GM23338 (cell line): ENCODE data around the gene HOXA2. TPM values are rescaled to one million over a fixed set of nuclear protein-coding genes. Genes with fewer than 3 reads are reported as not detected.

Experiments
- ATAC-seq: fragments of 200-7000 bp; cut with Tn5 transposase; 3 replicates; pipeline ENCODE4 v1.9.1; 2020
- DNase-seq: peaks from one replicate; pipeline ENCODE4 v3.0.0-alpha.2; 2015; ENCODE audit warnings: low spot score
- H2AFZ ChIP-seq: fragments of 200-600 bp; sonication (generic); 2 replicates; pipeline ENCODE4 v1.8.0; 2016; ENCODE audit warnings: antibody characterized with exemption, mild to moderate bottlenecking, moderate library complexity
- H3F3A ChIP-seq: fragments of 200-600 bp; sonication (generic); replicated peaks from 2 replicates; pipeline ENCODE4 v1.8.0; 2017; ENCODE audit warnings: antibody characterized with exemption, mixed run types, low read depth
- H3K27ac ChIP-seq: fragments of 200-600 bp; sonication (generic); 2 replicates; pipeline ENCODE4 v1.6.1; 2016; ENCODE audit warnings: low read depth
- H3K27me3 ChIP-seq: fragments of 200-600 bp; sonication (generic); 2 replicates; pipeline ENCODE4 v1.8.0; 2016; ENCODE audit warnings: mild to moderate bottlenecking, mixed run types, moderate library complexity; ENCODE audit not compliant: insufficient read depth
- H3K36me3 ChIP-seq: fragments of 200-600 bp; sonication (generic); 2 replicates; pipeline ENCODE4 v1.8.0; 2016; ENCODE audit warnings: mild to moderate bottlenecking; ENCODE audit not compliant: insufficient read depth
- H3K4me1 ChIP-seq: fragments of 200-600 bp; sonication (generic); 2 replicates; pipeline ENCODE4 v1.8.0; 2016; ENCODE audit warnings: mild to moderate bottlenecking, moderate library complexity; ENCODE audit not compliant: insufficient read depth
- H3K4me2 ChIP-seq: fragments of 200-600 bp; sonication (generic); 2 replicates; pipeline ENCODE4 v1.7.1; 2017; ENCODE audit warnings: mixed run types
- H3K4me3 ChIP-seq: fragments of 200-600 bp; sonication (generic); 2 replicates; pipeline ENCODE4 v1.6.1; 2016; ENCODE audit warnings: mixed run types
- H3K79me2 ChIP-seq: fragments of 200-600 bp; sonication (generic); replicated peaks from 2 replicates; pipeline ENCODE4 v1.8.0; 2017; ENCODE audit warnings: mild to moderate bottlenecking; ENCODE audit not compliant: insufficient read depth
- H3K9me2 ChIP-seq: fragments of 200-600 bp; sonication (generic); 2 replicates; pipeline ENCODE4 v1.8.0; 2017; ENCODE audit not compliant: insufficient read depth
- H4K20me1 ChIP-seq: fragments of 200-600 bp; sonication (generic); replicated peaks from 2 replicates; pipeline ENCODE4 v1.8.0; 2017; ENCODE audit warnings: mild to moderate bottlenecking; ENCODE audit not compliant: insufficient read depth
- H3K27ac Mint-ChIP-seq: 2 replicates; pipeline ENCODE4 v1.8.0; 2020; ENCODE audit warnings: inconsistent platforms, mild to moderate bottlenecking, moderate library complexity, mixed read lengths
- H3K27me3 Mint-ChIP-seq: 3 replicates; pipeline ENCODE4 v1.8.0; 2022; ENCODE audit warnings: low read depth, mild to moderate bottlenecking, moderate library complexity, mixed read lengths, inconsistent platforms; ENCODE audit not compliant: insufficient read depth, poor library complexity
- H3K36me3 Mint-ChIP-seq: 3 replicates; pipeline ENCODE4 v1.8.0; 2021; ENCODE audit warnings: low read depth, mild to moderate bottlenecking, inconsistent platforms, moderate library complexity, mixed read lengths
- H3K4me1 Mint-ChIP-seq: 3 replicates; pipeline ENCODE4 v1.8.0; 2020; ENCODE audit warnings: mild to moderate bottlenecking, inconsistent platforms, mixed read lengths
- H3K4me3 Mint-ChIP-seq: 3 replicates; pipeline ENCODE4 v1.8.0; 2021; ENCODE audit warnings: moderate library complexity, mild to moderate bottlenecking, inconsistent platforms, mixed read lengths
- H3K9me3 Mint-ChIP-seq: 3 replicates; pipeline ENCODE4 v1.8.0; 2020; ENCODE audit warnings: moderate library complexity, mild to moderate bottlenecking, inconsistent platforms, mixed read lengths
- CREB1 ChIP-seq: fragments of 250-450 bp; sonication (Bioruptor Pico); IDR thresholded peaks from 2 replicates; pipeline ENCODE4 v1.5.0; 2020; ENCODE audit warnings: low read depth, mild to moderate bottlenecking, moderate library complexity
- EZH2 ChIP-seq: fragments of 200-600 bp; sonication (generic); IDR thresholded peaks from one replicate; pipeline ENCODE4 v1.8.0; 2017; ENCODE audit warnings: antibody characterized with exemption, mild to moderate bottlenecking, low read depth; ENCODE audit not compliant: unreplicated experiment
- EZH2phosphoT487 ChIP-seq: fragments of 200-600 bp; sonication (generic); IDR thresholded peaks from one replicate; pipeline ENCODE4 v1.8.1; 2018; ENCODE audit warnings: antibody characterized with exemption; ENCODE audit not compliant: unreplicated experiment
- NANOG ChIP-seq: IDR thresholded peaks from 2 replicates; pipeline ENCODE4 v1.6.1; 2016; ENCODE audit warnings: antibody characterized with exemption, borderline replicate concordance
- POLR2AphosphoS5 ChIP-seq: IDR thresholded peaks from 2 replicates; pipeline ENCODE4 v1.6.1; 2016; ENCODE audit warnings: antibody characterized with exemption, low read depth
- STAT1 ChIP-seq: IDR thresholded peaks from one replicate; pipeline ENCODE4 v1.6.1; 2016; ENCODE audit warnings: antibody characterized with exemption; ENCODE audit not compliant: unreplicated experiment
- ZNF114 ChIP-seq: fragments of 250-450 bp; sonication (Bioruptor Pico); IDR thresholded peaks from 2 replicates; pipeline ENCODE4 v1.5.0; 2020; ENCODE audit warnings: mild to moderate bottlenecking, moderate library complexity
- polyA plus RNA-seq: library from polyadenylated mRNA; unstranded; fragments of >200 nt; fragmentation: Nextera tagmentation; extraction: Ambion mirVana; gene quantifications from 2 replicates; pipeline ENCODE4 v1.2.1, GENCODE V29; 2016
- total RNA-seq: library from RNA; depleted of rRNA; stranded (reverse); fragments of >200 nt; shearing (Covaris generic); gene quantifications from 2 replicates; pipeline ENCODE4 v1.2.3, GENCODE V29; 2014
- TF ChIP-seq, protein P1 (sequence below): IDR thresholded peaks from 2 replicates; pipeline ENCODE4 v1.6.1; 2016; ENCODE audit warnings: antibody characterized with exemption

HOXA2 gene
- total and polyA plus RNA-seq, 2 experiments from 2014 or later = not detected

DNA sequence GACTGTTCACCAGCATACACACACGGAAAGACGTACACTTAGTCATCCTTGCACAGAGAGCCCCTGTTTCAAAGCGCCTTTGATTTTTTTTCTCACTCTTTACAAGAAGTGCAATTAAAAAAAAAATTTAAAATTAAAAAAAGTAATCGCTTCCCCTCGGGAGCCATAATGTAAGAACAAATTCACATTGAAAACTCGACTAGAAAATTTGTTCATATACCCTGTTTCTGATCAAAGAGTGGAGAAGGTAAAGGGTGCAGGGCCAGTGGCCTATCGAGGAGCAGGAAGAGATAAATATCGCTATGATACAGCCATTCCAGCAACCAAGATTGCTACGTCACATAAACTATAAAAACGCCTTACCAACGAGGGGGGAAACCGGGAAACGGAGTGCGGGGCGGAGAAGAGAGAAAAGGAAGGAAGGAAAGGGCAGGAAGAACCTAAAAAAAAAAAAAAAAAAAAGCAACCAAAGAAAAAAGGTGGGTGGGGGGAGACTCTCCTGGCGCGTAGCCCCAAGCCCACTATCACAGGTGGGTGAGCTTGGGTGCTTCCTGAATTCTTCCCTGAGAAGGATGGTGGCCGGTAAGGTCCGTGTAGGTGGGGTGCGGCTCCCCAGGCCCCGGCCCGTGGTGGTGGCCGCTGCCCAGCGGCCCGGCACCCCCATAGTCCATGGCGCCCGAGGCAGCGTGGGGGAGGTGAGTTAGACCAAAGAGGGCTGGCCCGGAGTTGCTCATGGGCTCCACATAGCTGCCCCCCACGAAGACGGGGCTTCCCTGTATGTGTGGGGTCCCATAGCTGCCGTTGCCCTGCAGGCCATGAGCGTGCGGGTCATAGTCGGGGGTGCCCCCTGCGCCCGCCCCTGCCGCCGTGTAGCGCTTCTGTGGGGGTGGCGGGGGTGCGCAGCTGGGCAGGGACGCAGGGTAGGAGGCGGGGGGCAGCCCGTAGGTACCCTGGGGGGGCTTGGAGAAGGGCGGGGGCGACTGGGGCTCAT is 5.2 kb upstream of the HOXA2 start:
- peaks cover 51% of the 10 kb centered on the region for H3F3A ChIP-seq
- no peak overlapping the region for H3K27ac Mint-ChIP-seq
- H3K79me2 ChIP-seq = no peaks in the 10 kb centered on the region
- ATAC-seq (peak; percentile 6), DNase-seq (peak; percentile 54)
- peaks cover 100% of the 10 kb centered on the region for H3K27me3 Mint-ChIP-seq
- peak overlapping the region; percentile 49; the same call in 1 of the 2 replicates for H3K4me3 ChIP-seq
- H3K4me2 ChIP-seq = peak overlapping the region; percentile 75
- TF ChIP-seq EZH2 (peak; percentile 95), STAT1 (no peak), POLR2AphosphoS5 (no peak), CREB1 (CRISPR knock-in tag) (no peak), EZH2phosphoT487 (peak; percentile 31)
- peaks cover 21% of the 10 kb centered on the region for H3K4me1 Mint-ChIP-seq
- H3K4me3 Mint-ChIP-seq = peak overlapping the region; percentile 57; the same call in 2 of the 3 replicates
- no peak overlapping the region for H3K27ac ChIP-seq
- no peaks in the 10 kb centered on the region; the same call in 2 of the 3 replicates for H3K36me3 Mint-ChIP-seq
- no peaks in the 10 kb centered on the region for H3K36me3 ChIP-seq
- H3K9me2 ChIP-seq = no peaks in the 10 kb centered on the region
- peaks cover 11% of the 10 kb centered on the region; the same call in 2 of the 3 replicates for H3K9me3 Mint-ChIP-seq
- peaks cover 25% of the 10 kb centered on the region for H3K4me1 ChIP-seq
- H3K27me3 ChIP-seq = peaks cover 100% of the 10 kb centered on the region
- H4K20me1 ChIP-seq = peaks cover 80% of the 10 kb centered on the region
- no peak overlapping the region for H2AFZ ChIP-seq

GRCh38 chr7:27106901-27107240 is 4.4 kb upstream of the HOXA2 start:
- no peak overlapping the region for H2AFZ ChIP-seq
- no peak overlapping the region for H3K27ac ChIP-seq
- TF ChIP-seq EZH2 = peak; percentile 95
- TF ChIP-seq ZNF114 (CRISPR knock-in tag) = no peak
- TF ChIP-seq, protein P1, sequence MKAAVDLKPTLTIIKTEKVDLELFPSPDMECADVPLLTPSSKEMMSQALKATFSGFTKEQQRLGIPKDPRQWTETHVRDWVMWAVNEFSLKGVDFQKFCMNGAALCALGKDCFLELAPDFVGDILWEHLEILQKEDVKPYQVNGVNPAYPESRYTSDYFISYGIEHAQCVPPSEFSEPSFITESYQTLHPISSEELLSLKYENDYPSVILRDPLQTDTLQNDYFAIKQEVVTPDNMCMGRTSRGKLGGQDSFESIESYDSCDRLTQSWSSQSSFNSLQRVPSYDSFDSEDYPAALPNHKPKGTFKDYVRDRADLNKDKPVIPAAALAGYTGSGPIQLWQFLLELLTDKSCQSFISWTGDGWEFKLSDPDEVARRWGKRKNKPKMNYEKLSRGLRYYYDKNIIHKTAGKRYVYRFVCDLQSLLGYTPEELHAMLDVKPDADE = no peak
- peak; percentile 30 for TF ChIP-seq EZH2phosphoT487
- TF ChIP-seq NANOG = no peak
- H3K4me1 ChIP-seq = peaks cover 25% of the 10 kb centered on the region
- Mint-ChIP-seq H3K9me3 (peaks cover 11% of the 10 kb centered on the region; the same call in 2 of the 3 replicates), H3K4me1 (peaks cover 24% of the 10 kb centered on the region), H3K4me3 (no peak overlapping the region; the same call in 2 of the 3 replicates), H3K27me3 (peaks cover 100% of the 10 kb centered on the region), H3K36me3 (no peaks in the 10 kb centered on the region; the same call in 2 of the 3 replicates), H3K27ac (no peak overlapping the region)
- H4K20me1 ChIP-seq = peaks cover 76% of the 10 kb centered on the region
- peaks cover 100% of the 10 kb centered on the region for H3K27me3 ChIP-seq
- ATAC-seq (no peak), DNase-seq (no peak)
- peaks cover 44% of the 10 kb centered on the region for H3F3A ChIP-seq
- no peaks in the 10 kb centered on the region for H3K36me3 ChIP-seq
- H3K4me2 ChIP-seq = peak overlapping the region; percentile 71
- H3K9me2 ChIP-seq = no peaks in the 10 kb centered on the region
- H3K79me2 ChIP-seq = no peaks in the 10 kb centered on the region
- peak overlapping the region; percentile 41 for H3K4me3 ChIP-seq
